HFF-Myc (cell line): Measurements from ENCODE around the gene ADRB1.

Experiments
- DNase-seq: peaks from one replicate; pipeline ENCODE4 v3.0.0-alpha.2; 2011; ENCODE audit warnings: low read depth; ENCODE audit errors: extremely low read depth
- H3K4me3 ChIP-seq: replicated peaks from 2 replicates; pipeline ENCODE4 v1.5.1; 2011; ENCODE audit warnings: low read depth, mild to moderate bottlenecking, control low read depth, low read length
- CTCF ChIP-seq: IDR thresholded peaks from 2 replicates; pipeline ENCODE4 v1.5.1; 2012; ENCODE audit warnings: mild to moderate bottlenecking, low read depth, low read length, control low read depth; ENCODE audit errors: missing control alignments

Gene ADRB1

GRCh38 chr10:114003161-114003941 is 40.3 kb upstream of the ADRB1 start:
- TF ChIP-seq CTCF, result no peak
- DNase-seq, result no peak
- no peak overlapping the region for H3K4me3 ChIP-seq

- TF ChIP-seq CTCF, result no peak
- DNase-seq, result no peak
- H3K4me3 ChIP-seq, result no peak overlapping the region
Measured at GRCh38 chr10:114009281-114009996, 34.2 kb upstream of the ADRB1 start.

GRCh38 chr10:114010316-114010715 is 33.4 kb upstream of the ADRB1 start:
- TF ChIP-seq CTCF, result no peak
- DNase-seq, result no peak
- no peak overlapping the region for H3K4me3 ChIP-seq

GRCh38 chr10:114012650-114013049 is 31.0 kb upstream of the ADRB1 start:
- no peak for TF ChIP-seq CTCF
- no peak overlapping the region for H3K4me3 ChIP-seq
- DNase-seq, result no peak

- no peak for TF ChIP-seq CTCF
- DNase-seq, result no peak
- no peak overlapping the region for H3K4me3 ChIP-seq
Measured at GRCh38 chr10:114015708-114016107, 28.0 kb upstream of the ADRB1 start.

- no peak overlapping the region for H3K4me3 ChIP-seq
- no peak for TF ChIP-seq CTCF
- DNase-seq, result no peak
Measured at GRCh38 chr10:114017271-114017670, 26.4 kb upstream of the ADRB1 start.
